ENCODE measurements around the gene ERG.

Gene ERG

GRCh38 chr21:38471766-38472165, 26.5 kb downstream of the ERG start:
- DNase-seq, result peak; percentile 74

- no peak for DNase-seq
Observed at GRCh38 chr21:38470755-38471154, 27.5 kb downstream of the ERG start.

- DNase-seq, result peak; percentile 5
Observed at GRCh38 chr21:38469642-38470041, 28.6 kb downstream of the ERG start.

GRCh38 chr21:38468989-38469388, 29.3 kb downstream of the ERG start:
- peak; percentile 3 for DNase-seq

GRCh38 chr21:38467911-38468310, 30.4 kb downstream of the ERG start:
- no peak for DNase-seq

- no peak for DNase-seq
Observed at GRCh38 chr21:38467374-38467773, 30.9 kb downstream of the ERG start.

- DNase-seq, result no peak
Observed at GRCh38 chr21:38460171-38460742, 38.0 kb downstream of the ERG start.

GRCh38 chr21:38459490-38459889, 38.8 kb downstream of the ERG start:
- no peak for DNase-seq

- DNase-seq, result no peak
Observed at GRCh38 chr21:38455403-38455802, 42.9 kb downstream of the ERG start.

GRCh38 chr21:38454702-38455101, 43.6 kb downstream of the ERG start:
- DNase-seq, result no peak

GRCh38 chr21:38454161-38454560, 44.1 kb downstream of the ERG start:
- no peak for DNase-seq

GRCh38 chr21:38448671-38449385, 49.4 kb downstream of the ERG start:
- DNase-seq, result peak; percentile 59

- DNase-seq, result no peak
Observed at GRCh38 chr21:38447611-38448010, 50.7 kb downstream of the ERG start.

- DNase-seq, result no peak
Observed at GRCh38 chr21:38444691-38445090, 53.6 kb downstream of the ERG start.

GRCh38 chr21:38443110-38443509, 55.2 kb downstream of the ERG start:
- DNase-seq, result no peak

- DNase-seq, result no peak
Observed at GRCh38 chr21:38441153-38441552, 57.1 kb downstream of the ERG start.

- no peak for DNase-seq
Observed at GRCh38 chr21:38440746-38441145, 57.5 kb downstream of the ERG start.

GRCh38 chr21:38439957-38440356, 58.3 kb downstream of the ERG start:
- no peak for DNase-seq

- no peak for DNase-seq
Observed at GRCh38 chr21:38439426-38439825, 58.9 kb downstream of the ERG start.

- no peak for DNase-seq
Observed at GRCh38 chr21:38438462-38438893, 59.8 kb downstream of the ERG start.

- DNase-seq, result no peak
Observed at GRCh38 chr21:38436341-38436740, 61.9 kb downstream of the ERG start.

- DNase-seq, result peak; percentile 12
Observed at GRCh38 chr21:38434913-38435533, 63.3 kb downstream of the ERG start.

GRCh38 chr21:38433471-38433870, 64.8 kb downstream of the ERG start:
- no peak for DNase-seq

GRCh38 chr21:38430401-38430984, 67.8 kb downstream of the ERG start:
- DNase-seq, result no peak
